Central memory CD4-positive, alpha-beta T cell (primary cell): ENCODE data around the gene METTL9.
A peak's percentile ranks its signal among the peaks of the same experiment; 100 is the strongest.
"Not testable (repeated sequence)": the region's sequence is repeated elsewhere in the genome, so short reads cannot be mapped to it uniquely, and the experiment has no call there.

ENCODE experiments used
- DNase-seq: peaks from one replicate; pipeline ENCODE4 v3.0.0; 2022

Gene METTL9

GRCh38 chr16:21574372-21574771 is 25.0 kb upstream of the METTL9 start:
- no peak for DNase-seq

GRCh38 chr16:21576323-21576722 is 23.1 kb upstream of the METTL9 start:
- DNase-seq, result not testable (repeated sequence)

GRCh38 chr16:21577487-21577886 is 21.9 kb upstream of the METTL9 start:
- DNase-seq, result not testable (repeated sequence)

GRCh38 chr16:21578311-21578710 is 21.1 kb upstream of the METTL9 start:
- DNase-seq, result not testable (repeated sequence)

GRCh38 chr16:21580131-21580530 is 19.2 kb upstream of the METTL9 start:
- not testable (repeated sequence) for DNase-seq

GRCh38 chr16:21580807-21581206 is 18.6 kb upstream of the METTL9 start:
- no peak for DNase-seq

- no peak for DNase-seq
Measured at GRCh38 chr16:21584817-21585216, 14.6 kb upstream of the METTL9 start.

GRCh38 chr16:21588593-21588992 is 10.8 kb upstream of the METTL9 start:
- DNase-seq, result not testable (repeated sequence)

- no peak for DNase-seq
Measured at GRCh38 chr16:21589551-21589950, 9.8 kb upstream of the METTL9 start.

- no peak for DNase-seq
Measured at GRCh38 chr16:21590287-21590686, 9.1 kb upstream of the METTL9 start.

- no peak for DNase-seq
Measured at GRCh38 chr16:21590796-21591195, 8.6 kb upstream of the METTL9 start.

- DNase-seq, result no peak
Measured at GRCh38 chr16:21592191-21592590, 7.2 kb upstream of the METTL9 start.

GRCh38 chr16:21593530-21594289 is 5.7 kb upstream of the METTL9 start:
- DNase-seq, result no peak

GRCh38 chr16:21597561-21598030 is 1.8 kb upstream of the METTL9 start:
- DNase-seq, result no peak

GRCh38 chr16:21598206-21598605 is 1.2 kb upstream of the METTL9 start:
- DNase-seq, result no peak

- DNase-seq, result no peak
Measured at GRCh38 chr16:21598701-21599121, 666 bp upstream of the METTL9 start.

- peak; percentile 39 for DNase-seq
Measured at GRCh38 chr16:21600031-21600773, 825 bp downstream of the METTL9 start.

GRCh38 chr16:21602785-21603184 is 3.4 kb downstream of the METTL9 start:
- no peak for DNase-seq

- DNase-seq, result no peak
Measured at GRCh38 chr16:21603928-21604327, 4.6 kb downstream of the METTL9 start.

GRCh38 chr16:21605848-21606247 is 6.5 kb downstream of the METTL9 start:
- not testable (repeated sequence) for DNase-seq

GRCh38 chr16:21608639-21609328 is 9.4 kb downstream of the METTL9 start:
- DNase-seq, result peak; percentile 18

GRCh38 chr16:21610006-21610544 is 10.7 kb downstream of the METTL9 start:
- DNase-seq, result no peak

GRCh38 chr16:21610766-21611165 is 11.4 kb downstream of the METTL9 start:
- no peak for DNase-seq
